HG03039 (cell line): ENCODE results near the gene VPS13C.

Experiments
- ATAC-seq: cut with Tn5 transposase; IDR thresholded peaks from one replicate; pipeline ENCODE4 v1.9.1; 2021; ENCODE audit warnings: mild to moderate bottlenecking, moderate library complexity; ENCODE audit not compliant: unreplicated experiment

The VPS13C gene

GRCh38 chr15:62079594-62079993 is 19.3 kb upstream of the VPS13C start:
- ATAC-seq, result no peak

- ATAC-seq, result no peak
Observed at GRCh38 chr15:62075595-62076277, 15.5 kb upstream of the VPS13C start.

GRCh38 chr15:62071711-62072308 is 11.6 kb upstream of the VPS13C start:
- ATAC-seq, result no peak

- no peak for ATAC-seq
Observed at GRCh38 chr15:62069551-62069950, 9.3 kb upstream of the VPS13C start.

GRCh38 chr15:62068810-62069167 is 8.5 kb upstream of the VPS13C start:
- ATAC-seq, result no peak

GRCh38 chr15:62068071-62068809 is 8.0 kb upstream of the VPS13C start:
- ATAC-seq, result no peak

- no peak for ATAC-seq
Observed at GRCh38 chr15:62067448-62068044, 7.3 kb upstream of the VPS13C start.

- ATAC-seq, result no peak
Observed at GRCh38 chr15:62066663-62067447, 6.6 kb upstream of the VPS13C start, which contains the start of gene C2CD4A. Gene C2CD4A (plus strand): TSS chr15:62066977. CDS start chr15:62067614, 637 bp downstream.

GRCh38 chr15:62063825-62064635 is 3.8 kb upstream of the VPS13C start:
- no peak for ATAC-seq

- ATAC-seq, result no peak
Observed at GRCh38 chr15:62060896-62061280, 641 bp upstream of the VPS13C start.

GRCh38 chr15:62059816-62060112 is 483 bp downstream of the VPS13C start:
- ATAC-seq, result peak; percentile 56

- ATAC-seq, result no peak
Observed at GRCh38 chr15:62059108-62059815, 985 bp downstream of the VPS13C start.

- ATAC-seq, result no peak
Observed at GRCh38 chr15:62058327-62059028, 1.8 kb downstream of the VPS13C start.

- no peak for ATAC-seq
Observed at GRCh38 chr15:62057341-62057980, 2.8 kb downstream of the VPS13C start.

- no peak for ATAC-seq
Observed at GRCh38 chr15:62054979-62055378, 5.3 kb downstream of the VPS13C start.

- no peak for ATAC-seq
Observed at GRCh38 chr15:62053439-62054085, 6.7 kb downstream of the VPS13C start.

GRCh38 chr15:62052713-62053112 is 7.5 kb downstream of the VPS13C start:
- ATAC-seq, result no peak

GRCh38 chr15:62051166-62051565 is 9.1 kb downstream of the VPS13C start:
- ATAC-seq, result no peak
